Endothelial cell of umbilical vein (primary cell): ENCODE data around the gene AUTS2.

Experiments used
- EZH2 ChIP-seq: IDR thresholded peaks from 2 replicates; pipeline ENCODE4 v1.6.1; 2012; ENCODE audit warnings: borderline replicate concordance, low read depth, mild to moderate bottlenecking, moderate library complexity, low read length, inconsistent platforms; ENCODE audit not compliant: severe bottlenecking
- GATA2 ChIP-seq: IDR thresholded peaks from 2 replicates; pipeline ENCODE4 v1.7.0; 2011; ENCODE audit warnings: low read depth, mild to moderate bottlenecking, moderate library complexity, mixed read lengths, low read length; ENCODE audit not compliant: insufficient read length, insufficient read depth
- MYC ChIP-seq: IDR thresholded peaks from one replicate; pipeline ENCODE4 v1.6.1; 2011; ENCODE audit warnings: mild to moderate bottlenecking, low read depth, low read length
- POLR2A ChIP-seq: IDR thresholded peaks from 2 replicates; pipeline ENCODE4 v1.6.1; 2012; ENCODE audit warnings: low read depth, mild to moderate bottlenecking, control low read depth, low read length
- POLR2AphosphoS5 ChIP-seq: IDR thresholded peaks from 2 replicates; pipeline ENCODE4 v1.6.1; 2012; ENCODE audit warnings: low read depth, mild to moderate bottlenecking, control low read depth, low read length, moderate library complexity; ENCODE audit not compliant: insufficient read depth
- TF ChIP-seq, protein P1 (sequence below), 2 donors: IDR thresholded peaks; 1 replicate in 1 of 2; 2 replicates in 1 of 2; pipeline ENCODE4 v1.5.1; 2011; ENCODE audit warnings: low read length in 2 of 2, mild to moderate bottlenecking in 2 of 2, moderate library complexity in 2 of 2, control low read depth in 1 of 2, inconsistent platforms in 1 of 2, low read depth in 1 of 2; ENCODE audit not compliant: insufficient read depth in 1 of 2; ENCODE audit errors: extremely low read depth in 1 of 2
- TF ChIP-seq, protein P2 (sequence below): IDR thresholded peaks from 2 replicates; pipeline ENCODE4 v1.6.1; 2011; ENCODE audit not compliant: insufficient read depth, insufficient read length

DNA sequence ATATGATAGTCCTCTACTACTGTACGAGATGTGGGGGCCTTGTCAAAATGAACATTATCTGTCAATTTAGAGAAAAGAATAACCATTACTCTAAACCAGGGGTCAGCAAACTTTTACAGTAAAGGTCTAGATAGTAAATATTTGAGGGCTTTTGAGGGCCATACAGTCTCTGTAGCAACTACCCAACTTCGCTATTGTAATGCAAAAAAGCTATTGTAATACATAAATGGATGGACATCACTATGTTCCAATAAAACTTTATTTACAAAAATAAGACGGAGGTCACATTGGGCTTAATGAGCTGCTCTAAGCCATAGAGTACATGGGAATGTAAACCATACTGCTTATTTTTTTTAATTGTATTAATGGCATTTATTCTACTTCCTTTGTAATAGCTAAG is 1055.9 kb downstream of the AUTS2 start:
- TF ChIP-seq EZH2, result no peak
- TF ChIP-seq POLR2A, result no peak
- TF ChIP-seq, protein P1, sequence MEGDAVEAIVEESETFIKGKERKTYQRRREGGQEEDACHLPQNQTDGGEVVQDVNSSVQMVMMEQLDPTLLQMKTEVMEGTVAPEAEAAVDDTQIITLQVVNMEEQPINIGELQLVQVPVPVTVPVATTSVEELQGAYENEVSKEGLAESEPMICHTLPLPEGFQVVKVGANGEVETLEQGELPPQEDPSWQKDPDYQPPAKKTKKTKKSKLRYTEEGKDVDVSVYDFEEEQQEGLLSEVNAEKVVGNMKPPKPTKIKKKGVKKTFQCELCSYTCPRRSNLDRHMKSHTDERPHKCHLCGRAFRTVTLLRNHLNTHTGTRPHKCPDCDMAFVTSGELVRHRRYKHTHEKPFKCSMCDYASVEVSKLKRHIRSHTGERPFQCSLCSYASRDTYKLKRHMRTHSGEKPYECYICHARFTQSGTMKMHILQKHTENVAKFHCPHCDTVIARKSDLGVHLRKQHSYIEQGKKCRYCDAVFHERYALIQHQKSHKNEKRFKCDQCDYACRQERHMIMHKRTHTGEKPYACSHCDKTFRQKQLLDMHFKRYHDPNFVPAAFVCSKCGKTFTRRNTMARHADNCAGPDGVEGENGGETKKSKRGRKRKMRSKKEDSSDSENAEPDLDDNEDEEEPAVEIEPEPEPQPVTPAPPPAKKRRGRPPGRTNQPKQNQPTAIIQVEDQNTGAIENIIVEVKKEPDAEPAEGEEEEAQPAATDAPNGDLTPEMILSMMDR (IDR thresholded peaks at IDR 0.05; ENCODE audit: extremely low read depth in 1 of 2, insufficient read depth in 1 of 2, low read depth in 1 of 2, low read length in 2 of 2), result no peak
- TF ChIP-seq, protein P2, sequence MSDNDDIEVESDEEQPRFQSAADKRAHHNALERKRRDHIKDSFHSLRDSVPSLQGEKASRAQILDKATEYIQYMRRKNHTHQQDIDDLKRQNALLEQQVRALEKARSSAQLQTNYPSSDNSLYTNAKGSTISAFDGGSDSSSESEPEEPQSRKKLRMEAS, result no peak
- no peak for TF ChIP-seq POLR2AphosphoS5
- no peak for TF ChIP-seq MYC
- no peak for TF ChIP-seq GATA2
